ENCODE data around the gene KCNJ8.

The KCNJ8 gene

DNA sequence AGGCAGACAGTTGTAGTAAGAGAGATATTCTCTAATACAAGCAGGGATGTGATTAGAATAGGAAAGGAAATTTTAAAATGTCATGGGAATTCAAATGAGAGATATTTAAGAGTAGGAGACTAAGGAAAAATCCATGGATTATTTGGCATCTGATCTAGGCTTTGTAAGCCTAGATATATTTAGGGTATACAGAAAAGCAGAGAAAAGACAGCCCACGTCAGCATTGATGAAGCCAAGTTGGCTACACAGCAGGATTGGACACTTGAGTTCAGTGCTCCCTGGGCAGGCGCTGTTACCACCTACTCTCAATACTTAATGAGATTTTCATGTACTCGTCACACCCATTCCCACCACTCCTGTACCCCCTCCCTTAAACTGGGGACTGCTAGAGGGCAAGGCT, 1.7 kb upstream of the KCNJ8 start:
- H3K27me3 ChIP-seq (ENCODE audit: insufficient read depth, poor library complexity, severe bottlenecking), result peaks cover 34% of the 10 kb centered on the region
- no peak for DNase-seq (ENCODE audit: low read depth in 1 of 2, low spot score in 1 of 2)
- H3K4me3 ChIP-seq (replicated peaks; ENCODE audit: insufficient read depth, low read length), result no peak overlapping the region
- TF ChIP-seq GABPA (IDR thresholded peaks at IDR 0.05; ENCODE audit: low read depth), result no peak
- TF ChIP-seq CTCF (IDR thresholded peaks at IDR 0.05; ENCODE audit: insufficient read depth, low read length), result no peak
- TF ChIP-seq, protein P1, sequence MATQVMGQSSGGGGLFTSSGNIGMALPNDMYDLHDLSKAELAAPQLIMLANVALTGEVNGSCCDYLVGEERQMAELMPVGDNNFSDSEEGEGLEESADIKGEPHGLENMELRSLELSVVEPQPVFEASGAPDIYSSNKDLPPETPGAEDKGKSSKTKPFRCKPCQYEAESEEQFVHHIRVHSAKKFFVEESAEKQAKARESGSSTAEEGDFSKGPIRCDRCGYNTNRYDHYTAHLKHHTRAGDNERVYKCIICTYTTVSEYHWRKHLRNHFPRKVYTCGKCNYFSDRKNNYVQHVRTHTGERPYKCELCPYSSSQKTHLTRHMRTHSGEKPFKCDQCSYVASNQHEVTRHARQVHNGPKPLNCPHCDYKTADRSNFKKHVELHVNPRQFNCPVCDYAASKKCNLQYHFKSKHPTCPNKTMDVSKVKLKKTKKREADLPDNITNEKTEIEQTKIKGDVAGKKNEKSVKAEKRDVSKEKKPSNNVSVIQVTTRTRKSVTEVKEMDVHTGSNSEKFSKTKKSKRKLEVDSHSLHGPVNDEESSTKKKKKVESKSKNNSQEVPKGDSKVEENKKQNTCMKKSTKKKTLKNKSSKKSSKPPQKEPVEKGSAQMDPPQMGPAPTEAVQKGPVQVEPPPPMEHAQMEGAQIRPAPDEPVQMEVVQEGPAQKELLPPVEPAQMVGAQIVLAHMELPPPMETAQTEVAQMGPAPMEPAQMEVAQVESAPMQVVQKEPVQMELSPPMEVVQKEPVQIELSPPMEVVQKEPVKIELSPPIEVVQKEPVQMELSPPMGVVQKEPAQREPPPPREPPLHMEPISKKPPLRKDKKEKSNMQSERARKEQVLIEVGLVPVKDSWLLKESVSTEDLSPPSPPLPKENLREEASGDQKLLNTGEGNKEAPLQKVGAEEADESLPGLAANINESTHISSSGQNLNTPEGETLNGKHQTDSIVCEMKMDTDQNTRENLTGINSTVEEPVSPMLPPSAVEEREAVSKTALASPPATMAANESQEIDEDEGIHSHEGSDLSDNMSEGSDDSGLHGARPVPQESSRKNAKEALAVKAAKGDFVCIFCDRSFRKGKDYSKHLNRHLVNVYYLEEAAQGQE (IDR thresholded peaks at IDR 0.05; ENCODE audit: insufficient replicate concordance, low read depth), result no peak
- no peak for TF ChIP-seq POLR2AphosphoS5 (IDR thresholded peaks at IDR 0.05; ENCODE audit: low read depth)
- TF ChIP-seq SPI1 (IDR thresholded peaks at IDR 0.05; ENCODE audit: borderline replicate concordance, low read depth), result no peak
- no peak overlapping the region for H3K27ac ChIP-seq (replicated peaks)

GRCh38 chr12:21775133-21775820, 771 bp upstream of the KCNJ8 start:
- Histone ChIP-seq H3K27me3 (ENCODE audit: insufficient read depth, poor library complexity, severe bottlenecking) (peaks cover 34% of the 10 kb centered on the region), H3K27ac (replicated peaks) (no peak overlapping the region), H3K4me3 (replicated peaks; ENCODE audit: insufficient read depth, low read length) (no peak overlapping the region)
- DNase-seq (ENCODE audit: low read depth in 1 of 2, low spot score in 1 of 2), result no peak
- TF ChIP-seq, protein P1 (IDR thresholded peaks at IDR 0.05; ENCODE audit: insufficient replicate concordance, low read depth), result no peak
- TF ChIP-seq SPI1 (IDR thresholded peaks at IDR 0.05; ENCODE audit: borderline replicate concordance, low read depth) (no peak), GABPA (IDR thresholded peaks at IDR 0.05; ENCODE audit: low read depth) (no peak), POLR2AphosphoS5 (IDR thresholded peaks at IDR 0.05; ENCODE audit: low read depth) (no peak), CTCF (IDR thresholded peaks at IDR 0.05; ENCODE audit: insufficient read depth, low read length) (no peak)

DNA sequence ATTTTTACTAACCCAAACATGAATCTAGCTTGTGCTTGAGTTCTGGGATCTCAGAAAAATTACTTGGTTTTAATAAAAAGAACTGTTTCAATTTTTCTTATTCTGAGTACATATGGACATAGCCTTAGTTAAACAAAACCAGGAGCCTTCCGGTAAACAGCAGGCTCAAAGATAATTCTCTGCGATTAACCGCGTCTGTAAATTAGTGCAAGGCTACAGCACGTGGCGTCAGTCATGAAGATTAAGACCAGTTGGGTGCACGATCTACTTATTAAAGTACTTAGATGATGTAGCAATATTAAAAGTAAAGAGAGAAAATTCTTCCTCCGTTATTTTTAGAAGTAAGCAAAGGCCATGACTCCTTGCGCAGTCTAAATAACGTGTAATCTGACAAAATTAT, 700 bp downstream of the KCNJ8 start:
- DNase-seq (ENCODE audit: low read depth in 1 of 2, low spot score in 1 of 2), result no peak
- H3K4me3 ChIP-seq (replicated peaks; ENCODE audit: insufficient read depth, low read length), result no peak overlapping the region
- H3K27ac ChIP-seq (replicated peaks), result no peak overlapping the region
- TF ChIP-seq GABPA (IDR thresholded peaks at IDR 0.05; ENCODE audit: low read depth) (no peak), POLR2AphosphoS5 (IDR thresholded peaks at IDR 0.05; ENCODE audit: low read depth) (no peak), CTCF (IDR thresholded peaks at IDR 0.05; ENCODE audit: insufficient read depth, low read length) (no peak), SPI1 (IDR thresholded peaks at IDR 0.05; ENCODE audit: borderline replicate concordance, low read depth) (no peak)
- TF ChIP-seq, protein P1 (IDR thresholded peaks at IDR 0.05; ENCODE audit: insufficient replicate concordance, low read depth), result no peak
- H3K27me3 ChIP-seq (ENCODE audit: insufficient read depth, poor library complexity, severe bottlenecking), result peaks cover 39% of the 10 kb centered on the region

Measured in HL-60 (cell line).